Muscle layer of duodenum (tissue), 2 donors: ENCODE data around the gene TEX11.

ENCODE experiments used
- H3K27ac ChIP-seq: one replicate; pipeline ENCODE4 v1.7.0; 2013; ENCODE audit warnings: mild to moderate bottlenecking, low read length
- H3K27me3 ChIP-seq: one replicate; pipeline ENCODE4 v1.7.0; 2013; ENCODE audit warnings: low read depth, mild to moderate bottlenecking, control low read depth, low read length
- H3K36me3 ChIP-seq, 2 donors: one replicate each; pipeline ENCODE4 v1.7.0; 2013; ENCODE audit warnings: low read length in 2 of 2, control low read depth in 1 of 2, mild to moderate bottlenecking in 1 of 2; ENCODE audit not compliant: insufficient read depth in 2 of 2, control insufficient read depth in 1 of 2
- H3K4me1 ChIP-seq, 2 donors: one replicate each; pipeline ENCODE4 v1.7.0; 2013; ENCODE audit warnings: low read length in 2 of 2, mild to moderate bottlenecking in 2 of 2, control low read depth in 1 of 2, moderate library complexity in 1 of 2; ENCODE audit not compliant: insufficient read depth in 2 of 2, control insufficient read depth in 1 of 2
- H3K4me3 ChIP-seq, 2 donors: one replicate each; pipeline ENCODE4 v1.7.0; 2013; ENCODE audit warnings: low read length in 2 of 2, low read depth in 1 of 2, mild to moderate bottlenecking in 1 of 2
- H3K9me3 ChIP-seq, 2 donors: one replicate each; pipeline ENCODE4 v1.7.0; 2013; ENCODE audit warnings: low read length in 2 of 2, control low read depth in 1 of 2, mild to moderate bottlenecking in 1 of 2; ENCODE audit not compliant: control insufficient read depth in 1 of 2
- donor health status: healthy.

TEX11 gene

GRCh38 chrX:70494441-70494840 is 414.1 kb downstream of the TEX11 start:
- no peak overlapping the region for H3K4me3 ChIP-seq
- no peaks in the 10 kb centered on the region for H3K9me3 ChIP-seq
- no peaks in the 10 kb centered on the region for H3K27me3 ChIP-seq
- H3K36me3 ChIP-seq, result peaks cover 26 to 33% of the 10 kb centered on the region in 2 donors
- H3K27ac ChIP-seq, result no peak overlapping the region
- H3K4me1 ChIP-seq, result no peaks in the 10 kb centered on the region

GRCh38 chrX:70488856-70489255 is 419.7 kb downstream of the TEX11 start:
- H3K27ac ChIP-seq, result no peak overlapping the region
- H3K4me1 ChIP-seq, result no peaks in the 10 kb centered on the region

GRCh38 chrX:70485466-70485865 is 423.0 kb downstream of the TEX11 start:
- Histone ChIP-seq H3K4me1 (peaks cover 8 to 13% of the 10 kb centered on the region in 2 donors), H3K9me3 (no peaks in the 10 kb centered on the region), H3K27me3 (no peaks in the 10 kb centered on the region), H3K27ac (no peak overlapping the region), H3K4me3 (no peak overlapping the region), H3K36me3 (no peaks in the 10 kb centered on the region)

More at GRCh38 chrX:70488856-70489255, 419.7 kb downstream of the TEX11 start:
- H3K36me3 ChIP-seq, result peaks cover 14 to 16% of the 10 kb centered on the region in 2 donors
- H3K27me3 ChIP-seq, result no peaks in the 10 kb centered on the region
- H3K9me3 ChIP-seq, result no peaks in the 10 kb centered on the region
- no peak overlapping the region for H3K4me3 ChIP-seq

- Histone ChIP-seq H3K4me3 (no peak overlapping the region), H3K36me3 (no peaks in the 10 kb centered on the region), H3K4me1 (peaks cover 24 to 36% of the 10 kb centered on the region in 2 donors), H3K27ac (peak overlapping the region; percentile 83), H3K27me3 (no peaks in the 10 kb centered on the region), H3K9me3 (no peaks in the 10 kb centered on the region)
Observed at GRCh38 chrX:70482300-70482699, 426.2 kb downstream of the TEX11 start.

- no peaks in the 10 kb centered on the region for H3K9me3 ChIP-seq
- H3K4me1 ChIP-seq, result peaks cover 24 to 36% of the 10 kb centered on the region in 2 donors
- no peak overlapping the region for H3K4me3 ChIP-seq
- peak overlapping the region; percentile 83 for H3K27ac ChIP-seq
- no peaks in the 10 kb centered on the region for H3K27me3 ChIP-seq
- H3K36me3 ChIP-seq, result no peaks in the 10 kb centered on the region
Observed at GRCh38 chrX:70481471-70482270, 426.8 kb downstream of the TEX11 start.

- H3K4me1 ChIP-seq, result peaks cover 24 to 36% of the 10 kb centered on the region in 2 donors
- peak overlapping the region; percentile 83 for H3K27ac ChIP-seq
- peak overlapping the region in 1 of 2 donors; percentile 26 for H3K4me3 ChIP-seq
- H3K36me3 ChIP-seq, result no peaks in the 10 kb centered on the region
- no peaks in the 10 kb centered on the region for H3K9me3 ChIP-seq
- H3K27me3 ChIP-seq, result no peaks in the 10 kb centered on the region
Observed at GRCh38 chrX:70480660-70481018, 427.9 kb downstream of the TEX11 start.

- Histone ChIP-seq H3K4me3 (peak overlapping the region in 1 of 2 donors; percentile 26), H3K4me1 (peaks cover 24 to 36% of the 10 kb centered on the region in 2 donors), H3K27ac (peak overlapping the region; percentile 83), H3K9me3 (no peaks in the 10 kb centered on the region), H3K36me3 (no peaks in the 10 kb centered on the region), H3K27me3 (no peaks in the 10 kb centered on the region)
Observed at GRCh38 chrX:70479922-70480659, 428.4 kb downstream of the TEX11 start.

GRCh38 chrX:70479247-70479921 is 429.1 kb downstream of the TEX11 start:
- H3K4me3 ChIP-seq, result peak overlapping the region in 1 of 2 donors; percentile 37

More at GRCh38 chrX:70479247-70479921, 429.1 kb downstream of the TEX11 start:
- Histone ChIP-seq H3K4me1 (peaks cover 24 to 36% of the 10 kb centered on the region in 2 donors), H3K9me3 (no peaks in the 10 kb centered on the region), H3K27me3 (no peaks in the 10 kb centered on the region), H3K27ac (peak overlapping the region; percentile 83), H3K36me3 (no peaks in the 10 kb centered on the region)
